ENCODE measurements around the gene CAPZB. TPM values are rescaled to one million over a fixed set of nuclear protein-coding genes. Genes with fewer than 3 reads are reported as not detected.
"Not testable (repeated sequence)": the region's sequence is repeated elsewhere in the genome, so short reads cannot be mapped to it uniquely, and the experiment has no call there.

The CAPZB gene
- total RNA-seq, 1 donor from 2014 or later = 217 TPM

DNA sequence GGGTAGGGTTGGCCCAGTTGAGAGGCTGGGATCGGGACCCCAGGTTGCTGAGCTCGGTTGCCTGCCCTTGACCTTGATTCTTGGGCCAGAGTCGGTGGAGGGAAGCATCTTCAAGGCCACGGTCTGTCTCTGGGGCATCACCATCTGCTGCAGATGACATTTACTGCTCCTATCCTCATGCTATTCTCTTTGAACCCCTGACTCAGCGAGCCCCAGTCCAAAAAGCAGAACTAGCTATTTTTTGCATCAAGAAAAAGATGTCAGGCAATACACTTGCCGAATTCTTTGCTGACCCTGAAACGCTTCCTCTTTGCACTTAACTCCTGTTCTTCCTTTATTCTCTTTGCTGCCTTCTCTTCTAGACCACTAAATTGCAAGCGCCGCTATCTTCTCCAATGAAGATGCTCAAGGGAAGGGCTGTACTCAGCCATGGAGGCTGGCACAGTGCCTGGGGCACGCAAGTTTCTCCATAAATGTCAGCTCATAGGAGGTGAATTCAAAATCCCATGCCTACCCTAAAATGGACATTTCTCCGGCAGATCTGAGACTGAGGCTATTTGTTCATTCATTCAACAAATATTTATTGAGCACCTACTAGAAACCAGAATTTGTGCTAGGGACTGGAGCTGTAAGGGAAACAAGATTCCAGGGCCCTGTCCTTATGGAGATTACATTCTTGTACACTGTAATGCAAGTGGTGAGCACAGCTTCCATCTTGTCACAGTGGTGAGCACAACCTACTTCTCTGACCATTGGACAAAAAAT, 20.5 kb upstream of the CAPZB start:
- Histone ChIP-seq H3K36me3 (no peaks in the 10 kb centered on the region), H3K4me3 (peak overlapping the region; percentile 40), H3K27ac (replicated peaks) (peak overlapping the region; percentile 94), H3K27me3 (ENCODE audit: low read depth) (no peaks in the 10 kb centered on the region), H3K4me1 (peaks cover 67% of the 10 kb centered on the region), H3K9me3 (replicated peaks) (no peaks in the 10 kb centered on the region)
- DNase-seq = peak; percentile 34
- intact Hi-C loops (cut with micrococcal nuclease) = no loop called here
- TF ChIP-seq, protein P1, sequence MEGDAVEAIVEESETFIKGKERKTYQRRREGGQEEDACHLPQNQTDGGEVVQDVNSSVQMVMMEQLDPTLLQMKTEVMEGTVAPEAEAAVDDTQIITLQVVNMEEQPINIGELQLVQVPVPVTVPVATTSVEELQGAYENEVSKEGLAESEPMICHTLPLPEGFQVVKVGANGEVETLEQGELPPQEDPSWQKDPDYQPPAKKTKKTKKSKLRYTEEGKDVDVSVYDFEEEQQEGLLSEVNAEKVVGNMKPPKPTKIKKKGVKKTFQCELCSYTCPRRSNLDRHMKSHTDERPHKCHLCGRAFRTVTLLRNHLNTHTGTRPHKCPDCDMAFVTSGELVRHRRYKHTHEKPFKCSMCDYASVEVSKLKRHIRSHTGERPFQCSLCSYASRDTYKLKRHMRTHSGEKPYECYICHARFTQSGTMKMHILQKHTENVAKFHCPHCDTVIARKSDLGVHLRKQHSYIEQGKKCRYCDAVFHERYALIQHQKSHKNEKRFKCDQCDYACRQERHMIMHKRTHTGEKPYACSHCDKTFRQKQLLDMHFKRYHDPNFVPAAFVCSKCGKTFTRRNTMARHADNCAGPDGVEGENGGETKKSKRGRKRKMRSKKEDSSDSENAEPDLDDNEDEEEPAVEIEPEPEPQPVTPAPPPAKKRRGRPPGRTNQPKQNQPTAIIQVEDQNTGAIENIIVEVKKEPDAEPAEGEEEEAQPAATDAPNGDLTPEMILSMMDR (IDR thresholded peaks at IDR 0.05; ENCODE audit: borderline replicate concordance) = no peak

DNA sequence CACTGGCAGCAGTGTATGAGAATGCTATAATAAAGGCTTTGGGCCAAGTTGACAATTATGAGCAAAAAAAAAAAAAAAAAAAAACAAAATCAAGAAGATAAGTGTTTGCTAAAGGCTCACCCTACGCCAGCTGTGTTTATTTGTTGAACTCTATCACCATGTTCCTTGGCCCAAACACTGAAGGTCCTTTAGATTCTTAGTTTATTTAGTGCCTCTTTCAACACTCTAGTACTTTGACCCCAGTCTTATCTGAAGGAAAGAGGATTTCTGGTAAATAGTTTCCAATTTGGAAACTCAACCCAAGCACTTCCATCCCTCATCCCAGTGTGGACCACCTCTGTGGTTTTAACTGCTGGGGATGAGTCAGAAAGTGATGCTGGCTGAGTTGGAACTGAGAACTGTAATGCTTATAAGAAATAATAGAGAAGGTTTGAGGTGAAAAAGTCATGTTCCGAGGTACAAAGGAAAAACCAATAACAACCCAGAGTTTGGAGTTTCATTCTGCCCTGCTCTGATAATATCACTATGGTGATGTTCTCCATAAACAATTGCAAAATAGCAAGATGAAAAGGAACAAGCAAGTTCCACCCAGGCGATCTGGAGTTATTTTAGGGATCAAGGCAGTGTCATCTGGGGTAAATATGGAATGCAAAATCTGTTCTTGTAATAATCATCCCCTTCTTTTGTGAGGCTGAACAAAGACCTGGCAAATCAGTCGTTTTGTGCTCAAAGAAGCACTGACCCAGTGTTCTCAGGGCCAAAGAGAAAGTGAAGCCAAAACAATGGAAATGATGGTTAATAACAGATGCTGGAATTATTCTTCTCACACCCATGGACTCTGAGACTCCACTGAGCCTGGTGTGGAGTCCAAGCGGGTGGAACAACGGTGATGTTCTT, 19.7 kb upstream of the CAPZB start:
- Histone ChIP-seq H3K9me3 (replicated peaks) (no peaks in the 10 kb centered on the region), H3K27me3 (ENCODE audit: low read depth) (no peaks in the 10 kb centered on the region), H3K36me3 (no peaks in the 10 kb centered on the region), H3K4me3 (peak overlapping the region; percentile 40), H3K4me1 (peaks cover 67% of the 10 kb centered on the region), H3K27ac (replicated peaks) (peak overlapping the region; percentile 94)
- TF ChIP-seq, protein P1 (IDR thresholded peaks at IDR 0.05; ENCODE audit: borderline replicate concordance) = no peak
- DNase-seq = no peak
- intact Hi-C loops (cut with micrococcal nuclease) = no loop called here

DNA sequence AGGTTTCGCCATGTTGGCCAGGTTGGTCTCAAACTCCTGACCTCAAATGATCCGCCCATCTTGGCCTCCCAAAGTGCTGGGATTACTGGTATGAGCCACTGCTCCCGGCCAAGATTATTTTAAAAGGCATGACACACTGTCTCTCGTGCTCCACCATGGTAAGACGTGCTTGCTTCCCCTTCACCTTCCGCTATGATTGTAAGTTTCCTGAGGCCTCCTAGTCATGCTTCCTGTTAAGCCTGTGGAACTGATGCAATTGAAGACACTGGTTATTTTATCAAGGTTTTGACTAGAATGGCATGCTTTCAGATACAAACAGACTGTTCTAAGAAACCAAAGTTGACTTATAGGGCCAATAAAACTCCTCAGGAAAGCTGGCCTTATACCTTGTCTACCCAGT, 16.9 kb upstream of the CAPZB start:
- Histone ChIP-seq H3K4me1 (peaks cover 44% of the 10 kb centered on the region), H3K27ac (replicated peaks) (peak overlapping the region; percentile 94)
- H3K36me3 ChIP-seq; H3K9me3 ChIP-seq (replicated peaks); H3K27me3 ChIP-seq (ENCODE audit: low read depth); DNase-seq; intact Hi-C loops (cut with micrococcal nuclease); H3K4me3 ChIP-seq: not testable (repeated sequence)

DNA sequence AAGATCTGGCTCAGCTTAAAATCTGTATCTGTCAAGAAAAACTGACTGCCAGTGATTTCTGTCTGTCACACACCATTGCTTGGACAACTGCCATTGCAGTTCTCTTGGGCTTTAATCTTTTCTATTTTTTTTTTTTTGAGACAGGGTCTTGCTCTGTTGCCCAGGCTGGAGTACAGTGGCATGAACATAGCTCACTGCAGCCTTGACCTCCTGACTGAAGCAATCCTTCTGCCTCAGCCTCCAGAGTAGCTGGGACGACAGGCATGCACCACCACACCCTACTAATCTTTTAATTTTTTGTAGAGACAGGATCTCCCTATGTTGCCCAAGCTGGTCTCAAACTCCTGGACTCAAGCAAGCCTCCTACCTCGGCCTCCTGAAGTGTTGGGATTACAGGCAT, 14.5 kb upstream of the CAPZB start:
- H3K9me3 ChIP-seq (replicated peaks); H3K4me3 ChIP-seq; H3K36me3 ChIP-seq; DNase-seq; H3K27ac ChIP-seq (replicated peaks); H3K27me3 ChIP-seq (ENCODE audit: low read depth); intact Hi-C loops (cut with micrococcal nuclease): not testable (repeated sequence)
- peaks cover 38% of the 10 kb centered on the region for H3K4me1 ChIP-seq

DNA sequence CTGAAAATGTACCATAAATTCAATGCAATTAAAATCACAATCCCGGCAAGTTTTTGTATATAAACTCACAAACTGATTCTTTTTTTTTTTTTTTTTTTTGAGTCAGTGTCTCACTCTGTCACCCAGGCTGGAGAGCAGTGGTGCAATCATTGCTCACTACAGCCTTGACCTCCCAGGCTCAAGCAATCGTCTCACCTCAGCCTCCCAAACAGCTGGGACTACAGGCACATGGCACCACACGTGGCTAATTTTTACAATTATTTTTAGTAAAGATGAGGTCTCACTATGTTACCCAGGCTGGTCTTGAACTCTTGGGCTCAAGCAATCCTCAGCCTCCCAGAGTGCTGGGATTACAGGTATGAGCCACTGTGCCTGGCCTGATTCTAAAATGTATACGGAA, 12.1 kb upstream of the CAPZB start:
- DNase-seq; H3K36me3 ChIP-seq; intact Hi-C loops (cut with micrococcal nuclease); H3K4me3 ChIP-seq; H3K9me3 ChIP-seq (replicated peaks); H3K27me3 ChIP-seq (ENCODE audit: low read depth); H3K27ac ChIP-seq (replicated peaks): not testable (repeated sequence)
- H3K4me1 ChIP-seq = peaks cover 31% of the 10 kb centered on the region

DNA sequence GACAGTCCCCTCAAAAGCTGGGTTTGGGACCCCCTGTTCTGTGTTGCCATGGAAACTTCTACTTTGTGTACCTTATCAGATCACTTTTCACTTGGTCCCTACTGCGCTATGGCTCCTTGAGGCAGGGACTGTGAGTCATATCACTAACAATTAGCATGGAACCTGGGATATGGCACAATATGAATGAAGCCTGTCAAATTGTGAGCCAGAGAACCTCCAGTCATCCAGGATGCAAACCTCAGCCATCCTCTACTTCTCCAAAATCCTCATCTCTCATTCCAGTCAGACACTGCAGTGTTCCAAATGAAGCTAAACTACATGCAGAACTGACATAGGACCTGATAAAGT, 11.2 kb upstream of the CAPZB start:
- no peak overlapping the region for H3K4me3 ChIP-seq
- intact Hi-C loops (cut with micrococcal nuclease) = no loop called here
- H3K4me1 ChIP-seq = peaks cover 31% of the 10 kb centered on the region
- TF ChIP-seq, protein P1 (IDR thresholded peaks at IDR 0.05; ENCODE audit: borderline replicate concordance) = no peak
- H3K27ac ChIP-seq (replicated peaks) = peak overlapping the region; percentile 90
- peaks cover 6% of the 10 kb centered on the region for H3K9me3 ChIP-seq (replicated peaks)
- no peaks in the 10 kb centered on the region for H3K27me3 ChIP-seq (ENCODE audit: low read depth)
- H3K36me3 ChIP-seq = no peaks in the 10 kb centered on the region
- no peak for DNase-seq
